Prostate gland (tissue), 2 donors: ENCODE measurements around the gene PCDH8. TPM values are rescaled to one million over a fixed set of nuclear protein-coding genes. Genes with fewer than 3 reads are reported as not detected.

Experiments used
- DNase-seq: peaks from one replicate; pipeline ENCODE4 v3.0.0-alpha.2; 2019; ENCODE audit warnings: low spot score
- H3K27ac ChIP-seq, 2 donors: fragments of 200-600 bp; sonication (generic); 2 replicates each; pipeline ENCODE4 v1.5.1; 2017 to 2019
- H3K27me3 ChIP-seq: fragments of 200-600 bp; sonication (generic); replicated peaks from 2 replicates; pipeline ENCODE4 v1.5.1; 2019; ENCODE audit not compliant: insufficient read depth
- H3K36me3 ChIP-seq, 2 donors: fragments of 200-600 bp; sonication (generic); 1 replicate in 1 of 2; 2 replicates in 1 of 2; pipeline versions ENCODE4 v1.5.1 to v1.8.1; 2017 to 2019
- H3K4me1 ChIP-seq: fragments of 200-600 bp; sonication (generic); replicated peaks from 2 replicates; pipeline ENCODE4 v1.5.1; 2019
- H3K4me3 ChIP-seq, 2 donors: fragments of 200-600 bp; sonication (generic); 2 replicates each; pipeline ENCODE4 v1.5.1; 2017 to 2019
- H3K9me3 ChIP-seq: fragments of 200-600 bp; sonication (generic); 2 replicates; pipeline ENCODE4 v1.5.1; 2017
- CTCF ChIP-seq, 4 experiments: fragments of 200-600 bp in 2 of 4; fragments of 450-650 bp in 2 of 4; sonication (generic) in 2 of 4; IDR thresholded peaks; 1 replicate in 3 of 4; 2 replicates in 1 of 4; pipeline ENCODE4 v1.5.1; 2016 to 2019; ENCODE audit warnings: antibody characterized with exemption in 4 of 4, mild to moderate bottlenecking in 2 of 4, moderate library complexity in 2 of 4
- POLR2A ChIP-seq: fragments of 450-650 bp; IDR thresholded peaks from one replicate; pipeline ENCODE4 v1.6.1; 2016; ENCODE audit warnings: antibody characterized with exemption, mild to moderate bottlenecking
- POLR2AphosphoS5 ChIP-seq: sonication (generic); formaldehyde crosslinking; IDR thresholded peaks from one replicate; pipeline ENCODE4 v1.6.1; 2017; ENCODE audit warnings: antibody characterized with exemption
- WGBS: methylation state at CpG from one replicate; pipeline ENCODE4 v1.1.5; 2018; 5-methylcytosine and 5-hydroxymethylcytosine counted together
- intact Hi-C: fragments of 100-400 bp; cut with DNase I; formaldehyde crosslinking; loops from one replicate; pipeline ENCODE4 v1.14.2; 2022
- total RNA-seq, 2 donors: library from RNA; depleted of rRNA; stranded (reverse); fragments of >200 nt; gene quantifications; one replicate each; pipeline ENCODE4 v1.1.0, GENCODE V29; 2016

Gene PCDH8
- total RNA-seq, 2 donors from 2014 or later = 6.0 to 9.5 TPM

GRCh38 chr13:52838433-52839107 is 9.9 kb downstream of the PCDH8 start:
- WGBS = 49% methylated on average over 6 of the region's 6 CpGs
- DNase-seq = no peak
- H3K9me3 ChIP-seq = no peaks in the 10 kb centered on the region
- no peaks in the 10 kb centered on the region for H3K27me3 ChIP-seq
- TF ChIP-seq POLR2A = no peak
- no peak for TF ChIP-seq CTCF (IDR thresholded peaks at IDR 0.05)
- TF ChIP-seq POLR2AphosphoS5 = no peak
- H3K4me1 ChIP-seq = no peaks in the 10 kb centered on the region
- no peak overlapping the region for H3K27ac ChIP-seq
- no peak overlapping the region for H3K4me3 ChIP-seq
- intact Hi-C loops = no loop called here
- no peaks in the 10 kb centered on the region for H3K36me3 ChIP-seq

GRCh38 chr13:52837850-52838249 is 10.6 kb downstream of the PCDH8 start:
- H3K9me3 ChIP-seq = no peaks in the 10 kb centered on the region
- H3K4me1 ChIP-seq = no peaks in the 10 kb centered on the region
- no peak overlapping the region for H3K27ac ChIP-seq
- no peak for TF ChIP-seq POLR2A
- no peak for TF ChIP-seq POLR2AphosphoS5
- TF ChIP-seq CTCF (IDR thresholded peaks at IDR 0.05) = no peak
- H3K27me3 ChIP-seq = no peaks in the 10 kb centered on the region
- 46% methylated on average over 2 of the region's 2 CpGs for WGBS
- H3K4me3 ChIP-seq = no peak overlapping the region
- H3K36me3 ChIP-seq = no peaks in the 10 kb centered on the region
- no peak for DNase-seq
- intact Hi-C loops = no loop called here

GRCh38 chr13:52835071-52835839 is 13.2 kb downstream of the PCDH8 start:
- Histone ChIP-seq H3K9me3 (no peaks in the 10 kb centered on the region), H3K4me1 (no peaks in the 10 kb centered on the region), H3K4me3 (no peak overlapping the region), H3K27ac (no peak overlapping the region), H3K27me3 (no peaks in the 10 kb centered on the region), H3K36me3 (no peaks in the 10 kb centered on the region)
- WGBS = 52% methylated on average over 2 of the region's 2 CpGs
- intact Hi-C loops = no loop called here
- no peak for DNase-seq
- TF ChIP-seq POLR2AphosphoS5 = no peak
- no peak for TF ChIP-seq POLR2A
- TF ChIP-seq CTCF (IDR thresholded peaks at IDR 0.05) = no peak

GRCh38 chr13:52833296-52833875 is 15.1 kb downstream of the PCDH8 start:
- H3K4me3 ChIP-seq = no peak overlapping the region
- H3K9me3 ChIP-seq = no peaks in the 10 kb centered on the region
- no peak overlapping the region for H3K27ac ChIP-seq
- 72% methylated on average over 7 of the region's 7 CpGs for WGBS
- H3K27me3 ChIP-seq = peaks cover 3% of the 10 kb centered on the region
- no peak for DNase-seq
- H3K4me1 ChIP-seq = no peaks in the 10 kb centered on the region
- TF ChIP-seq POLR2A (no peak), POLR2AphosphoS5 (no peak), CTCF (IDR thresholded peaks at IDR 0.05) (no peak)
- no peaks in the 10 kb centered on the region for H3K36me3 ChIP-seq
- intact Hi-C loops = no loop called here
